Hippocampal formation (tissue), 2 donors: ENCODE results near the gene EWSR1.
A peak's percentile ranks its signal among the peaks of the same experiment; 100 is the strongest.

Experiments
- DNase-seq, 2 donors: peaks; one replicate each; lab custom pipeline; 2025; lab: John Stamatoyannopoulos, UW

EWSR1 gene

GRCh38 chr22:29269230-29269604 lies 1.1 kb downstream of the EWSR1 start:
- no peak for DNase-seq

- no peak for DNase-seq
Measured at GRCh38 chr22:29269731-29270474, 1.8 kb downstream of the EWSR1 start.

- DNase-seq: no peak
Measured at GRCh38 chr22:29270475-29271271, 2.6 kb downstream of the EWSR1 start.

GRCh38 chr22:29272624-29273023 lies 4.6 kb downstream of the EWSR1 start:
- DNase-seq: no peak

- DNase-seq: no peak
Measured at GRCh38 chr22:29275167-29275566, 7.1 kb downstream of the EWSR1 start.

- DNase-seq: no peak
Measured at GRCh38 chr22:29275819-29276565, 7.9 kb downstream of the EWSR1 start.

- no peak for DNase-seq
Measured at GRCh38 chr22:29277927-29278326, 9.9 kb downstream of the EWSR1 start.

- DNase-seq: no peak
Measured at GRCh38 chr22:29284196-29284595, 16.1 kb downstream of the EWSR1 start.

GRCh38 chr22:29288837-29289236 lies 20.8 kb downstream of the EWSR1 start:
- DNase-seq: no peak

GRCh38 chr22:29290061-29290460 lies 22.0 kb downstream of the EWSR1 start:
- DNase-seq: no peak

- DNase-seq: no peak
Measured at GRCh38 chr22:29291215-29291614, 23.1 kb downstream of the EWSR1 start.

GRCh38 chr22:29292379-29292778 lies 24.3 kb downstream of the EWSR1 start:
- no peak for DNase-seq

- DNase-seq: no peak
Measured at GRCh38 chr22:29298641-29299040, 30.6 kb downstream of the EWSR1 start.

GRCh38 chr22:29299136-29299900 lies 31.2 kb downstream of the EWSR1 start:
- no peak for DNase-seq

- no peak for DNase-seq
Measured at GRCh38 chr22:29300467-29300806, 32.4 kb downstream of the EWSR1 start.

- no peak for DNase-seq
Measured at GRCh38 chr22:29300807-29301601, 32.9 kb downstream of the EWSR1 start.

GRCh38 chr22:29301716-29302401 lies 33.8 kb downstream of the EWSR1 start:
- DNase-seq: no peak

GRCh38 chr22:29302402-29302680 lies 34.3 kb downstream of the EWSR1 start:
- DNase-seq: peak in 1 of 2 donors; percentile 40

- no peak for DNase-seq
Measured at GRCh38 chr22:29302681-29303465, 34.8 kb downstream of the EWSR1 start.

GRCh38 chr22:29305836-29306174 lies 37.7 kb downstream of the EWSR1 start:
- DNase-seq: no peak
